Measurements from ENCODE around the gene CASP9. TPM values are rescaled to one million over a fixed set of nuclear protein-coding genes. Genes with fewer than 3 reads are reported as not detected.

CASP9 gene
- total and polyA plus RNA-seq, 2 of the 13 experiments (the other 11 are each of a cell fraction or from before 2014, with no cell fraction given) = 8.5 to 11.5 TPM

DNA sequence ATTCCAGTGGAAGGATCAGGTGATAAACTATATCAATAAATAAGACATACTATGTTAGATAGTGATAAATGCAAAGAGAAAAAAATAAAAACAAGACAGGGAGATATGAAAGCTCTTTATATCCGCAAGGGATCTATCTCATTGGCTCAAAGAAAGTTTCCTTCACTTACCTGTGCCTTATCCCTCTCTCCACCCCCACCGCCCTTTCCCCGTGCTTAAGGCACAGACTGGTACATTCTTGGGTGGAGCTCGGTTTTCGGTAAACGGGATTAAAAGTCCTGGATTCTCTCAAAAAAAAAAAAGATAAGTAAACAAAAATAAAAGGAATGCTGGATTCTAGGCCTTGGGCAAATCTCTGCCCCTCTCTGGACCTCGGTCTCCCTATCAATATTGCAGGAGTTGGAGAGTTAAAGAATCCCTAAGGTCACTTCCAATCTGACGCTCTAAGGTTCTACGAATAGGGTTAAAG lies 2.0 kb upstream of the CASP9 start:
- DNase-seq (ENCODE audit: low spot score) = no peak
- ChIA-PET CTCF (ENCODE audit: low intra/inter-chr PET ratio, low total read pairs) (no interaction called here), POLR2A (interaction anchor here (1.0 to 2.2 kb wide), 8 partner anchors 29 to 345 kb away, joined by 3 to 10 read pairs (median 4); partner anchors contain the start of gene AGMAT)
- in situ Hi-C loops (cut with HindIII; ENCODE audit: extremely low pct_ligation_motif_present, low pct_unique_long_range_greater_than_20kb) = no loop called here
- Histone ChIP-seq H3K79me2 (ENCODE audit: insufficient read depth, low read length) (peaks cover 21% of the 10 kb centered on the region), H3K36me3 (replicated peaks in 1 of 2; ENCODE audit: control insufficient read depth in 1 of 2, insufficient read depth in 2 of 2, low read length in 2 of 2) (0 out of 5 replicates have a peak, but pooled peaks cover 0 to 3% of the 10 kb centered on the region in 2 experiments), H4K20me1 (ENCODE audit: insufficient read depth, low read length) (peaks cover 4% of the 10 kb centered on the region; the same call in 1 of the 2 replicates), H3K4me3 (replicated peaks in 1 of 3; ENCODE audit: insufficient read depth in 1 of 3, low read depth in 2 of 3, low read length in 3 of 3) (peak overlapping the region; percentile 69 to 83 (median 74)), H3K27ac (ENCODE audit: extremely low read length, insufficient read depth, low read length) (peak overlapping the region; percentile 40), H3K27me3 (ENCODE audit: control insufficient read depth in 1 of 2, insufficient read depth in 2 of 2, low read length in 2 of 2) (no peaks in the 10 kb centered on the region; a peak in 1 of 5 replicates), H3K4me1 (ENCODE audit: insufficient read depth, low read length) (peaks cover 36% of the 10 kb centered on the region), H3K4me2 (ENCODE audit: low read depth, low read length) (peak overlapping the region; percentile 96), H2AFZ (ENCODE audit: low read length) (peak overlapping the region; percentile 44), H3K9me3 (ENCODE audit: low read length) (no peaks in the 10 kb centered on the region), H3K9ac (ENCODE audit: insufficient read depth, low read depth, low read length) (peak overlapping the region; percentile 66)
- no peak for TF ChIP-seq NR3C1 (CRISPR knock-in tag; IDR thresholded peaks at IDR 0.05)
- TF ChIP-seq, protein P1, sequence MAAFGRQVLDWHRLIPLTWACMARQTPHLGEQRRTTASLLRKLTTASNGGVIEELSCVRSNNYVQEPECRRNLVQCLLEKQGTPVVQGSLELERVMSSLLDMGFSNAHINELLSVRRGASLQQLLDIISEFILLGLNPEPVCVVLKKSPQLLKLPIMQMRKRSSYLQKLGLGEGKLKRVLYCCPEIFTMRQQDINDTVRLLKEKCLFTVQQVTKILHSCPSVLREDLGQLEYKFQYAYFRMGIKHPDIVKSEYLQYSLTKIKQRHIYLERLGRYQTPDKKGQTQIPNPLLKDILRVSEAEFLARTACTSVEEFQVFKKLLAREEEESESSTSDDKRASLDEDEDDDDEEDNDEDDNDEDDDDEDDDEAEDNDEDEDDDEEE (CRISPR knock-in tag; IDR thresholded peaks at IDR 0.05) = no peak
- WGBS (ENCODE audit: low lambda C conversion rate) = 1% methylated on average over 9 of the region's 9 CpGs
- BruUV-seq (replicated peaks) = no TSS peak
- no peak for ATAC-seq
- intact Hi-C loops (cut with micrococcal nuclease; ENCODE audit: unreplicated experiment) = loop anchor here (10.0 kb wide), 1 partner anchor 79 kb away; no protein-coding TSS in a partner anchor
- FAIRE-seq = no peak

DNA sequence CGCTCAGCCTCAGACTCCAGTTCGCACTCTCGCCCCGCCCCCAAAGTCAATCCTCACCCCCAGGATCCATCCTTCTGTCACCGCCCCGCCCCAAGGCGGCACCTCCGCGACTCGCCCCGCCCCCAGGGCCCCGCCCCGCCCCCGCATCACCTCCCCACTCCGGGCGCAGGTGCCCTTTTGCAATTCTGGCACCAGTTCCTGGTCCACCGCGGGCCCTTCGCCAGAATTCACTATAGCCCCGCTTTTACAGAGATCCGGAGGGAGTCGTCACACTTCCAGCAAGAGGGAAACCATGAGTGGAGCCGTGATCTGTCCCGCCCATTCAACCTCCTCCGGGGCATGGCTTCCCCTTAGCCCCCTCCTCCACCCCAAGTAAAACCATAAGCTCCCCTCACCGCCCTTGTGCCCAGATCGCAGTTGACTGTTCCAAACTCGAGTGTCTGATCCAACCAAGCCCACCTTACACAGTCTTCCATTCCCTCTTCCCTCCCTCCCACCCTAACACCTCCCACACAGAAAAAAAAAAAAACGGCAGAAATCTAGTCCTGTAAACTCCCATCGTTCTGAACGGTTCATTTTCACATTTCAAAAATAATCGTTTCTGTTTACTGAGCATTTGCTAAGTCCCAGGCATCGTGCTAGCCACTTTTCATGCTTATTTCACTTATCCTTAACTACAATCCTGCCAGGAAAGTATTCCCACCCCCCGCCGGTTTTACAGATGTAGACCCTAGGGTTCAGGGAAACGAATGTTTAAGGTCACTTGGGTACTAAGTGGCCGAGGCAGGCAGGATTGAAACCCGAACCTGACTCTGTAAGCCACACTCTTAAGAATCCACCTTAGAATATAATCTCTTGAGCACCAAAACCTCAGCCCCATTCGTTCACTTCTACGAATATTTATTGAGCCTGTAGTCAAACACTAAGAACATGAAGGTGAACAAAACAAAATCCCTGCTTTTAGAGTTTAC lies 1.3 kb upstream of the CASP9 start:
- H2AFZ ChIP-seq (ENCODE audit: low read length) = peak overlapping the region; percentile 44
- CTCF ChIA-PET (ENCODE audit: low intra/inter-chr PET ratio, low total read pairs) = no interaction called here
- peaks cover 21% of the 10 kb centered on the region for H3K79me2 ChIP-seq (ENCODE audit: insufficient read depth, low read length)
- H3K4me1 ChIP-seq (ENCODE audit: insufficient read depth, low read length) = peaks cover 36% of the 10 kb centered on the region
- H3K27me3 ChIP-seq (ENCODE audit: control insufficient read depth in 1 of 2, insufficient read depth in 2 of 2, low read length in 2 of 2) = no peaks in the 10 kb centered on the region; a peak in 1 of 5 replicates
- intact Hi-C loops (cut with micrococcal nuclease; ENCODE audit: unreplicated experiment) = loop anchor here (10.0 kb wide), 1 partner anchor 79 kb away; no protein-coding TSS in a partner anchor
- WGBS (ENCODE audit: low lambda C conversion rate) = 1% methylated on average over 33 of the region's 40 CpGs
- peak overlapping the region; percentile 96 for H3K4me2 ChIP-seq (ENCODE audit: low read depth, low read length)
- H3K4me3 ChIP-seq (replicated peaks in 1 of 3; ENCODE audit: insufficient read depth in 1 of 3, low read depth in 2 of 3, low read length in 3 of 3) = peak overlapping the region; percentile 69 to 83 (median 74)
- peak; percentile 93 for DNase-seq (ENCODE audit: low spot score)
- in situ Hi-C loops (cut with HindIII; ENCODE audit: extremely low pct_ligation_motif_present, low pct_unique_long_range_greater_than_20kb) = no loop called here
- FAIRE-seq = no peak
- BruUV-seq (replicated peaks) = no TSS peak
- peak overlapping the region; percentile 66 for H3K9ac ChIP-seq (ENCODE audit: insufficient read depth, low read depth, low read length)
- peak overlapping the region; percentile 40 for H3K27ac ChIP-seq (ENCODE audit: extremely low read length, insufficient read depth, low read length)
- H3K9me3 ChIP-seq (ENCODE audit: low read length) = no peaks in the 10 kb centered on the region
- POLR2A ChIA-PET = interaction anchor here (2.2 kb wide), 1 partner anchor 59 kb away, joined by 10 read pairs; the partner anchor contains the start of gene AGMAT
- 0 out of 5 replicates have a peak, but pooled peaks cover 0 to 2% of the 10 kb centered on the region in 2 experiments for H3K36me3 ChIP-seq (replicated peaks in 1 of 2; ENCODE audit: control insufficient read depth in 1 of 2, insufficient read depth in 2 of 2, low read length in 2 of 2)
- TF ChIP-seq PCBP2 (optimal IDR thresholded peaks at IDR 0.05; ENCODE audit: low read depth, low read length, poor library complexity, severe bottlenecking) (peak; percentile 61), SALL2 (CRISPR knock-in tag; IDR thresholded peaks at IDR 0.05) (no peak), MXI1 (IDR thresholded peaks at IDR 0.05; ENCODE audit: borderline replicate concordance, low read depth, low read length) (peak; percentile 20; the same call in 1 of the 3 replicates), ASH2L (IDR thresholded peaks at IDR 0.05; ENCODE audit: insufficient read length, low read depth, low read length) (peak; percentile 27), ZNF747 (CRISPR knock-in tag; IDR thresholded peaks at IDR 0.05; ENCODE audit: borderline replicate concordance) (0 out of 2 replicates have a peak, but pooled peaks have one; percentile 29)
- TF ChIP-seq, protein P2, sequence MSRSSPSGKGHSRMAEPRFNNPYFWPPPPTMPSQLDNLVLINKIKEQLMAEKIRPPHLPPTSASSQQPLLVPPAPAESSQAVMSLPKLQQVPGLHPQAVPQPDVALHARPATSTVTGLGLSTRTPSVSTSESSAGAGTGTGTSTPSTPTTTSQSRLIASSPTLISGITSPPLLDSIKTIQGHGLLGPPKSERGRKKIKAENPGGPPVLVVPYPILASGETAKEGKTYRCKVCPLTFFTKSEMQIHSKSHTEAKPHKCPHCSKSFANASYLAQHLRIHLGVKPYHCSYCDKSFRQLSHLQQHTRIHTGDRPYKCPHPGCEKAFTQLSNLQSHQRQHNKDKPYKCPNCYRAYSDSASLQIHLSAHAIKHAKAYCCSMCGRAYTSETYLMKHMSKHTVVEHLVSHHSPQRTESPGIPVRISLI (CRISPR knock-in tag; IDR thresholded peaks at IDR 0.05; ENCODE audit: borderline replicate concordance) = 0 out of 2 replicates have a peak, but pooled peaks have one; percentile 21
- peaks cover 4% of the 10 kb centered on the region; the same call in 1 of the 2 replicates for H4K20me1 ChIP-seq (ENCODE audit: insufficient read depth, low read length)
- peak; percentile 13 for ATAC-seq

All from HepG2 (cell line).